H9 (cell line): ENCODE data around the gene SNRPA1. TPM values are rescaled to one million over a fixed set of nuclear protein-coding genes. Genes with fewer than 3 reads are reported as not detected.

ENCODE experiments used
- DNase-seq: peaks from one replicate; pipeline ENCODE4 v3.0.0-alpha.2; 2017
- H2AFZ ChIP-seq: one replicate; pipeline ENCODE4 v1.6.1; 2013; ENCODE audit warnings: mild to moderate bottlenecking, low read length, control low read depth, moderate library complexity
- H2AK5ac ChIP-seq: 2 replicates; pipeline ENCODE4 v1.6.1; 2013; ENCODE audit warnings: low read length, control low read depth, mixed read lengths; ENCODE audit not compliant: insufficient read length
- H2BK120ac ChIP-seq: one replicate; pipeline ENCODE4 v1.6.1; 2013; ENCODE audit warnings: low read depth, mild to moderate bottlenecking, low read length, control low read depth, inconsistent platforms; ENCODE audit not compliant: poor library complexity, severe bottlenecking
- H2BK12ac ChIP-seq: 2 replicates; pipeline ENCODE4 v1.6.1; 2013; ENCODE audit warnings: low read length, control low read depth, mixed read lengths, low read depth; ENCODE audit not compliant: insufficient read length
- H2BK15ac ChIP-seq: 2 replicates; pipeline ENCODE4 v1.6.1; 2013; ENCODE audit warnings: low read depth, low read length, control low read depth
- H2BK20ac ChIP-seq: one replicate; pipeline ENCODE4 v1.6.1; 2013; ENCODE audit warnings: low read depth, mild to moderate bottlenecking, low read length, control low read depth, inconsistent platforms; ENCODE audit not compliant: poor library complexity, severe bottlenecking
- H2BK5ac ChIP-seq: 2 replicates; pipeline ENCODE4 v1.6.1; 2013; ENCODE audit warnings: low read length, control low read depth, mixed read lengths; ENCODE audit not compliant: insufficient read length
- H3K14ac ChIP-seq: 2 replicates; pipeline ENCODE4 v1.6.1; 2013; ENCODE audit warnings: low read length, control low read depth; ENCODE audit not compliant: insufficient read depth
- H3K18ac ChIP-seq: 2 replicates; pipeline ENCODE4 v1.6.1; 2013; ENCODE audit warnings: low read depth, mild to moderate bottlenecking, mixed read lengths, low read length, control low read depth; ENCODE audit not compliant: insufficient read length
- H3K23ac ChIP-seq: 2 replicates; pipeline ENCODE4 v1.6.1; 2013; ENCODE audit warnings: low read length, control low read depth, mixed read lengths, low read depth; ENCODE audit not compliant: insufficient read length
- H3K23me2 ChIP-seq: 2 replicates; pipeline ENCODE4 v1.6.1; 2013; ENCODE audit warnings: low read depth, mild to moderate bottlenecking, mixed read lengths, low read length, control low read depth; ENCODE audit not compliant: insufficient read length, poor library complexity, severe bottlenecking
- H3K27ac ChIP-seq: 2 replicates; pipeline ENCODE4 v1.5.1; 2013; ENCODE audit warnings: low read length, control low read depth, mixed read lengths, low read depth; ENCODE audit not compliant: insufficient read length
- H3K27me3 ChIP-seq: 2 replicates; pipeline ENCODE4 v1.6.1; 2013; ENCODE audit warnings: low read length, control low read depth, inconsistent platforms; ENCODE audit not compliant: insufficient read depth
- H3K4ac ChIP-seq: 2 replicates; pipeline ENCODE4 v1.6.1; 2013; ENCODE audit warnings: low read depth, mild to moderate bottlenecking, control low read depth, inconsistent platforms, low read length, moderate library complexity
- H3K4me1 ChIP-seq: 2 replicates; pipeline ENCODE4 v1.6.1; 2013; ENCODE audit warnings: low read length, control low read depth, inconsistent platforms; ENCODE audit not compliant: insufficient read depth
- H3K4me2 ChIP-seq: 2 replicates; pipeline ENCODE4 v1.6.1; 2013; ENCODE audit warnings: low read length, control low read depth, mixed read lengths; ENCODE audit not compliant: insufficient read length, insufficient read depth
- H3K56ac ChIP-seq: 2 replicates; pipeline ENCODE4 v1.6.1; 2013; ENCODE audit warnings: low read depth, mild to moderate bottlenecking, mixed read lengths, low read length, control low read depth; ENCODE audit not compliant: insufficient read length
- H3K79me1 ChIP-seq: 2 replicates; pipeline ENCODE4 v1.6.1; 2013; ENCODE audit warnings: low read depth, mild to moderate bottlenecking, moderate library complexity, low read length, control low read depth, inconsistent platforms; ENCODE audit not compliant: insufficient read depth, poor library complexity, severe bottlenecking
- H3K79me2 ChIP-seq: 2 replicates; pipeline ENCODE4 v1.6.1; 2013; ENCODE audit warnings: low read length, control low read depth, inconsistent platforms; ENCODE audit not compliant: insufficient read depth
- H3K9ac ChIP-seq: 2 replicates; pipeline ENCODE4 v1.6.1; 2013; ENCODE audit warnings: low read length, control low read depth, mixed read lengths; ENCODE audit not compliant: insufficient read length; ENCODE audit errors: extremely low read depth
- H3K9me3 ChIP-seq: one replicate; pipeline ENCODE4 v1.6.1; 2013; ENCODE audit warnings: low read depth, low read length, inconsistent platforms; ENCODE audit not compliant: control insufficient read depth
- H3T11ph ChIP-seq: one replicate; pipeline ENCODE4 v1.6.1; 2013; ENCODE audit warnings: mild to moderate bottlenecking, low read length, control low read depth, inconsistent platforms
- H4K20me1 ChIP-seq: one replicate; pipeline ENCODE4 v1.6.1; 2013; ENCODE audit not compliant: control insufficient read depth, insufficient read length, insufficient read depth
- H4K5ac ChIP-seq: 2 replicates; pipeline ENCODE4 v1.6.1; 2013; ENCODE audit warnings: low read depth, mild to moderate bottlenecking, mixed read lengths, low read length, control low read depth; ENCODE audit not compliant: insufficient read length
- H4K8ac ChIP-seq: replicated peaks from 2 replicates; pipeline ENCODE4 v1.6.1; 2013; ENCODE audit warnings: low read length, control low read depth, mixed read lengths, low read depth; ENCODE audit not compliant: insufficient read length
- H4K91ac ChIP-seq: 2 replicates; pipeline ENCODE4 v1.6.1; 2013; ENCODE audit warnings: low read depth, mild to moderate bottlenecking, moderate library complexity, mixed read lengths, low read length, control low read depth; ENCODE audit not compliant: insufficient read length
- H3K27ac Mint-ChIP-seq, 3 experiments: 2 replicates in 2 of 3; 3 replicates in 1 of 3; pipeline ENCODE4 v1.8.0; 2020 to 2021; ENCODE audit warnings: mixed read lengths in 3 of 3, mild to moderate bottlenecking in 1 of 3, moderate library complexity in 1 of 3
- H3K27me3 Mint-ChIP-seq: 2 replicates; pipeline ENCODE4 v1.8.0; 2021; ENCODE audit warnings: low read depth, mild to moderate bottlenecking, moderate library complexity, mixed read lengths
- H3K36me3 Mint-ChIP-seq, 3 experiments: 2 replicates in 2 of 3; 3 replicates in 1 of 3; pipeline ENCODE4 v1.8.0; 2020 to 2021; ENCODE audit warnings: low read depth in 3 of 3, mixed read lengths in 3 of 3; ENCODE audit not compliant: insufficient read depth in 1 of 3
- H3K4me1 Mint-ChIP-seq, 2 experiments: 2 replicates each; pipeline ENCODE4 v1.8.0; 2020; ENCODE audit warnings: mixed read lengths in 2 of 2
- H3K4me3 Mint-ChIP-seq, 2 experiments: 2 replicates in 1 of 2; 3 replicates in 1 of 2; pipeline ENCODE4 v1.8.0; 2020 to 2021; ENCODE audit warnings: mild to moderate bottlenecking in 2 of 2, mixed read lengths in 2 of 2, moderate library complexity in 1 of 2
- H3K9me3 Mint-ChIP-seq, 2 experiments: 2 replicates in 1 of 2; 3 replicates in 1 of 2; pipeline ENCODE4 v1.8.0; 2020; ENCODE audit warnings: mild to moderate bottlenecking in 2 of 2, mixed read lengths in 2 of 2, moderate library complexity in 1 of 2
- WGBS: extraction: QIAGEN DNeasy Blood & Tissue Kit; methylation state at CpG from one replicate; pipeline ENCODE4 v1.1.7; 2013; ENCODE audit warnings: missing lambda C conversion rate, low lambda C conversion rate, mixed read lengths; ENCODE audit not compliant: insufficient read length; ENCODE audit errors: extremely low coverage; 5-methylcytosine and 5-hydroxymethylcytosine counted together
- total RNA-seq: library from RNA; stranded (reverse); gene quantifications from 2 replicates; pipeline ENCODE4 v1.2.1, GENCODE V29; 2021
- TF ChIP-seq, protein P1 (sequence below): fragments of 200-600 bp; sonication (generic); conservative IDR thresholded peaks from 3 replicates; pipeline ENCODE4 v1.8.0; 2021; ENCODE audit warnings: antibody characterized with exemption, mild to moderate bottlenecking

SNRPA1 gene
- total RNA-seq, 1 experiment from 2014 or later = 145 TPM

- no peak overlapping the region for H3K18ac ChIP-seq
- H3K4me1 Mint-ChIP-seq = peaks cover 2 to 7% of the 10 kb centered on the region in 2 experiments
- H3K27me3 ChIP-seq = no peaks in the 10 kb centered on the region
- H3K79me2 ChIP-seq = no peaks in the 10 kb centered on the region; the same call in 1 of the 2 replicates
- no peak overlapping the region for H3K27ac ChIP-seq
- H4K20me1 ChIP-seq = no peaks in the 10 kb centered on the region
- H3K36me3 Mint-ChIP-seq = peaks cover 27 to 62% (median 50%) of the 10 kb centered on the region in 3 experiments; a peak in 6 of 7 replicates
- H2BK120ac ChIP-seq = no peak overlapping the region
- no peaks in the 10 kb centered on the region for H3K9me3 ChIP-seq
- H2AFZ ChIP-seq = no peak overlapping the region
- TF ChIP-seq, protein P1, sequence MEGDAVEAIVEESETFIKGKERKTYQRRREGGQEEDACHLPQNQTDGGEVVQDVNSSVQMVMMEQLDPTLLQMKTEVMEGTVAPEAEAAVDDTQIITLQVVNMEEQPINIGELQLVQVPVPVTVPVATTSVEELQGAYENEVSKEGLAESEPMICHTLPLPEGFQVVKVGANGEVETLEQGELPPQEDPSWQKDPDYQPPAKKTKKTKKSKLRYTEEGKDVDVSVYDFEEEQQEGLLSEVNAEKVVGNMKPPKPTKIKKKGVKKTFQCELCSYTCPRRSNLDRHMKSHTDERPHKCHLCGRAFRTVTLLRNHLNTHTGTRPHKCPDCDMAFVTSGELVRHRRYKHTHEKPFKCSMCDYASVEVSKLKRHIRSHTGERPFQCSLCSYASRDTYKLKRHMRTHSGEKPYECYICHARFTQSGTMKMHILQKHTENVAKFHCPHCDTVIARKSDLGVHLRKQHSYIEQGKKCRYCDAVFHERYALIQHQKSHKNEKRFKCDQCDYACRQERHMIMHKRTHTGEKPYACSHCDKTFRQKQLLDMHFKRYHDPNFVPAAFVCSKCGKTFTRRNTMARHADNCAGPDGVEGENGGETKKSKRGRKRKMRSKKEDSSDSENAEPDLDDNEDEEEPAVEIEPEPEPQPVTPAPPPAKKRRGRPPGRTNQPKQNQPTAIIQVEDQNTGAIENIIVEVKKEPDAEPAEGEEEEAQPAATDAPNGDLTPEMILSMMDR = peak; percentile 52
- WGBS = no CpG with 5 or more reads among the region's 14 CpGs
- peak overlapping the region; percentile 66 for H3K9ac ChIP-seq
- H3K4me1 ChIP-seq = no peaks in the 10 kb centered on the region
- H4K5ac ChIP-seq = no peak overlapping the region
- H2BK15ac ChIP-seq = no peak overlapping the region
- no peak overlapping the region for H3K23ac ChIP-seq
- H3K4ac ChIP-seq = no peak overlapping the region
- no peak overlapping the region for H2BK12ac ChIP-seq
- H2AK5ac ChIP-seq = no peak overlapping the region
- H3K4me2 ChIP-seq = peak overlapping the region; percentile 99
- no peak for DNase-seq
- H3K4me3 Mint-ChIP-seq = peak overlapping the region; percentile 98 to 100
- H4K8ac ChIP-seq = no peak overlapping the region
- no peak overlapping the region for H4K91ac ChIP-seq
- no peaks in the 10 kb centered on the region for H3K27me3 Mint-ChIP-seq
- H3K27ac Mint-ChIP-seq = peak overlapping the region; percentile 66 to 93 (median 74); a peak in 6 of 7 replicates
- H3K79me1 ChIP-seq = no peaks in the 10 kb centered on the region
- H3T11ph ChIP-seq = no peak overlapping the region
- H2BK5ac ChIP-seq = no peak overlapping the region
- H3K9me3 Mint-ChIP-seq = no peaks in the 10 kb centered on the region
- no peak overlapping the region for H2BK20ac ChIP-seq
- H3K56ac ChIP-seq = no peak overlapping the region
- H3K14ac ChIP-seq = no peak overlapping the region
- peaks cover 11% of the 10 kb centered on the region for H3K23me2 ChIP-seq
These were observed 18.5 kb downstream of the SNRPA1 start for GRCh38 chr15:101276501-101277037.
